ENCODE data around the gene ABCG2.

The ABCG2 gene

DNA sequence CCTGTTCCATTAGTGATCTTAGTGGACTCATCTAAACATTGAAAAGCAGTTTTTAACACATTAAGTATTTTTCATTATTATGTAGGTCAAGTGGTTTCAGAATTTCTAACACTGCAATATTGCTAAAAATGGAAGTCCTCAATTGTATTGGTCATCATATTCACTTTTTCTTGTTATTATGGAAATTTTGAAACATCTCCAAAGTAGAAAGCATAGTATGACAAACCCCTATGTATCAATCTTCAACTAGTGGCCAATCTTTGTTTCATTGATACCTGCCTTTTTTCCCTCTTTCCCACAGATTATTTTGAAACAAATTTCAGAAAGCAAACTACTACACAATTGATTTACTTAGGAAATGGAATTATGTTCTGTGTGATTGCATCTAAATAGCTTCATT is 14.5 kb upstream of the ABCG2 start:
- no peak for DNase-seq (ENCODE audit: low spot score)
- no peak for TF ChIP-seq CTCF (IDR thresholded peaks at IDR 0.05; ENCODE audit: extremely low read depth, insufficient read depth, missing control alignments)
- in situ Hi-C loops (cut with MboI; ENCODE audit: low pct_unique_long_range_greater_than_20kb, low sequenced_read_pairs, unreplicated experiment), result no loop called here

DNA sequence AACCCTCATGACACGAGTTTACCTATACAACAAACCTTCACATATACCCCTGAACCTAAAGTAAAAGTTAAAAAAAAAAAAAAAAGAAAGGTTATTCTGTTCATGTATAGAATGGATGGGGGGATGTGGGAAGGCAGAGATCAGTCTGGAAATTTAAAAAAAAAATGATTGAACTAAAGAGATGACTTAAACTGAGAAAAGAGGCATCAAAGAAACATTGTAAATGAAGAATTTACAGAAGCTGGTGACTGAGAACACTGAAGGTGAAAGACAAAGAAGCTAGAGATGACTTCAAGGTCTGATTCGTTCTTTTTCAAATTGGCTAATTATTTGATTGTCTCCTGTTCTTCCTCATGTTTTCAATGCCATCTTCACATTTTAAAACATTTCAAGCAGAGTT is 12.8 kb upstream of the ABCG2 start:
- no peak for TF ChIP-seq CTCF (IDR thresholded peaks at IDR 0.05; ENCODE audit: extremely low read depth, insufficient read depth, missing control alignments)
- no peak for DNase-seq (ENCODE audit: low spot score)
- in situ Hi-C loops (cut with MboI; ENCODE audit: low pct_unique_long_range_greater_than_20kb, low sequenced_read_pairs, unreplicated experiment), result no loop called here

GRCh38 chr4:88169298-88169697 is 10.9 kb upstream of the ABCG2 start:
- DNase-seq (ENCODE audit: low spot score), result no peak
- in situ Hi-C loops (cut with MboI; ENCODE audit: low pct_unique_long_range_greater_than_20kb, low sequenced_read_pairs, unreplicated experiment), result no loop called here
- TF ChIP-seq CTCF (IDR thresholded peaks at IDR 0.05; ENCODE audit: extremely low read depth, insufficient read depth, missing control alignments), result no peak

- no peak for TF ChIP-seq CTCF (IDR thresholded peaks at IDR 0.05; ENCODE audit: extremely low read depth, insufficient read depth, missing control alignments)
- no peak for DNase-seq (ENCODE audit: low spot score)
- in situ Hi-C loops (cut with MboI; ENCODE audit: low pct_unique_long_range_greater_than_20kb, low sequenced_read_pairs, unreplicated experiment), result no loop called here
Measured at GRCh38 chr4:88166608-88167007, 8.2 kb upstream of the ABCG2 start.

DNA sequence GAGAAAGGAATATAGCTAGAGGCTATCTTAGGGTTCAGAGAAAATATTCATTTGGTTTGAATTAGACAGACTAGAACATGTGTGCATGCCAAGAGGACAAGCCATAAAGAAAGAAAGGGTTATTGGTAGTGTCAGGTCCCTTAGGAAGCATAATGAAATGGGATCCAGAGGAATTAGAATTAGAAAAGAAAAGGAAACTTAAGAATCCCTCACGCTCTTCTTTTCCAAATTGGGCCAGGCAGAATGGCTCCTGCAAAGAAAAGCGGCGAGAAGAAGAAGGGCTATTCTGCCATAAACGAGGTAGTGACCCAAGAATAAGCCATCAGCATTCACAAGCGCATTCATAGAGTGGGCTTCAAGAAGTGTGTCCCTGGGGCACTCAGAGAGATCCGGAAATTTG is 4.9 kb upstream of the ABCG2 start:
- no peak for TF ChIP-seq CTCF (IDR thresholded peaks at IDR 0.05; ENCODE audit: extremely low read depth, insufficient read depth, missing control alignments)
- no peak for DNase-seq (ENCODE audit: low spot score)
- in situ Hi-C loops (cut with MboI; ENCODE audit: low pct_unique_long_range_greater_than_20kb, low sequenced_read_pairs, unreplicated experiment), result no loop called here

- in situ Hi-C loops (cut with MboI; ENCODE audit: low pct_unique_long_range_greater_than_20kb, low sequenced_read_pairs, unreplicated experiment), result no loop called here
- no peak for TF ChIP-seq CTCF (IDR thresholded peaks at IDR 0.05; ENCODE audit: extremely low read depth, insufficient read depth, missing control alignments)
- DNase-seq (ENCODE audit: low spot score), result no peak
Measured at GRCh38 chr4:88162626-88163025, 4.2 kb upstream of the ABCG2 start.

DNA sequence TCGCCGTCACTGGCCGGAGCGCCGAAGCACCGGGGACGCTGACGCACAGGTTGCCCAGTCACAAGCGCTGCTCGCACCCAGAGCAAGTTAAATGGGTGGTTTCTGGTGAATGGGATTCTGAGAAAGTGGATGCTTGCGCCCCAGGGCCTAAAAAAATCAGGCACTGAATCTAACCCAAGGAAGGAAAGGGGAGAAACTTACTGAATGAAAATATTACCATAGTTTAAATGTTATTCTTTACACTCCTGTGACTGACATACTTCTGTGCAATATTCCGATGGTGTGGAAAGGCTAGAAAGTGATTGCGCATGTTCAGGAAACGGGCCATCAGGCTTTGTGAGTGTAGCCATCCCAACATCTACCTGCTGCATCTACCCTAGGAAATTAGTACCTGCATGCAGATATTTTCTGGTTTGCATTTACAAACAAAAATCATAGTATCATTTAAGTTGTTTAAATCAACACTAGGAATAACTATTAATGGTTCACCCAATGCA is 838 bp upstream of the ABCG2 start:
- no peak for TF ChIP-seq CTCF (IDR thresholded peaks at IDR 0.05; ENCODE audit: extremely low read depth, insufficient read depth, missing control alignments)
- no peak for DNase-seq (ENCODE audit: low spot score)
- in situ Hi-C loops (cut with MboI; ENCODE audit: low pct_unique_long_range_greater_than_20kb, low sequenced_read_pairs, unreplicated experiment), result no loop called here

All from GM13977 (cell line).